Mesothelial cell of epicardium (in vitro differentiated cells): ENCODE measurements around the gene KRT39. TPM values are rescaled to one million over a fixed set of nuclear protein-coding genes. Genes with fewer than 3 reads are reported as not detected.

Experiments
- DNase-seq, 2 experiments: peaks; one replicate each; pipeline ENCODE4 v3.0.0; 2021; ENCODE audit warnings: low spot score in 2 of 2; ENCODE audit not compliant: unreplicated experiment in 2 of 2
- H3K27ac Mint-ChIP-seq: 2 replicates; pipeline ENCODE4 v1.8.0; 2021; ENCODE audit warnings: mixed read lengths
- H3K27me3 Mint-ChIP-seq: 2 replicates; pipeline ENCODE4 v1.8.0; 2021; ENCODE audit warnings: low read depth, mixed read lengths
- H3K36me3 Mint-ChIP-seq: 2 replicates; pipeline ENCODE4 v1.8.0; 2021; ENCODE audit warnings: mixed read lengths
- H3K4me1 Mint-ChIP-seq: 2 replicates; pipeline ENCODE4 v1.8.0; 2021; ENCODE audit warnings: mixed read lengths
- H3K4me3 Mint-ChIP-seq: 2 replicates; pipeline ENCODE4 v1.8.0; 2021; ENCODE audit warnings: mild to moderate bottlenecking, moderate library complexity, mixed read lengths
- H3K9me3 Mint-ChIP-seq: 2 replicates; pipeline ENCODE4 v1.8.0; 2021; ENCODE audit warnings: mixed read lengths
- total RNA-seq: library from RNA; stranded (reverse); gene quantifications from 3 replicates; pipeline ENCODE4 v1.2.1, GENCODE V29; 2021
- TF ChIP-seq, protein P1 (sequence below): fragments of 200-600 bp; sonication (generic); IDR thresholded peaks from one replicate; pipeline ENCODE4 v1.5.0; 2021; ENCODE audit warnings: antibody characterized with exemption; ENCODE audit not compliant: unreplicated experiment

KRT39 gene
- total RNA-seq, 1 donor from 2014 or later, result not detected

DNA sequence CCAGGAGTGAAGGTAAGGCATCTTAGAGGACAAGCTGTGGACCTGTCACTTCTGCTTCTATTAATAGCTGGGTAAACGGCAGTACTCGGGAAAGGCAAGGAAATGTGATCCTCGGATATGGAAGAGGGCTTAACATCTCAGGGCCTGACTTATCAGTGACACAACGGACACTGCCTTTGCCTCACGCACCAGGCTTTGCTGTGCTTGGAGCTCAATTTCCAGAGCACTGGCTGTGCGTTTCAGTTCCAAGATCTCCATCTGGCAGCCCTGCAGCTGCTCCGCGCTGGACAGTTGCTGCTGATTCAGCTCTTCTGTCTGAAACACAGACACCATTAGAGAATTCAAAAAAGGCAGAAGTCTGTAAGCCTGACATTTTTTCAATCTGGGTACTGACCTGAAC, 13.8 kb upstream of the KRT39 start:
- no peak for DNase-seq
- H3K27me3 Mint-ChIP-seq, result no peaks in the 10 kb centered on the region
- TF ChIP-seq, protein P1, sequence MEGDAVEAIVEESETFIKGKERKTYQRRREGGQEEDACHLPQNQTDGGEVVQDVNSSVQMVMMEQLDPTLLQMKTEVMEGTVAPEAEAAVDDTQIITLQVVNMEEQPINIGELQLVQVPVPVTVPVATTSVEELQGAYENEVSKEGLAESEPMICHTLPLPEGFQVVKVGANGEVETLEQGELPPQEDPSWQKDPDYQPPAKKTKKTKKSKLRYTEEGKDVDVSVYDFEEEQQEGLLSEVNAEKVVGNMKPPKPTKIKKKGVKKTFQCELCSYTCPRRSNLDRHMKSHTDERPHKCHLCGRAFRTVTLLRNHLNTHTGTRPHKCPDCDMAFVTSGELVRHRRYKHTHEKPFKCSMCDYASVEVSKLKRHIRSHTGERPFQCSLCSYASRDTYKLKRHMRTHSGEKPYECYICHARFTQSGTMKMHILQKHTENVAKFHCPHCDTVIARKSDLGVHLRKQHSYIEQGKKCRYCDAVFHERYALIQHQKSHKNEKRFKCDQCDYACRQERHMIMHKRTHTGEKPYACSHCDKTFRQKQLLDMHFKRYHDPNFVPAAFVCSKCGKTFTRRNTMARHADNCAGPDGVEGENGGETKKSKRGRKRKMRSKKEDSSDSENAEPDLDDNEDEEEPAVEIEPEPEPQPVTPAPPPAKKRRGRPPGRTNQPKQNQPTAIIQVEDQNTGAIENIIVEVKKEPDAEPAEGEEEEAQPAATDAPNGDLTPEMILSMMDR, result no peak
- H3K4me3 Mint-ChIP-seq, result no peak overlapping the region
- peaks cover 24% of the 10 kb centered on the region for H3K4me1 Mint-ChIP-seq
- no peaks in the 10 kb centered on the region for H3K36me3 Mint-ChIP-seq
- no peaks in the 10 kb centered on the region for H3K9me3 Mint-ChIP-seq
- peak overlapping the region; percentile 25 for H3K27ac Mint-ChIP-seq

DNA sequence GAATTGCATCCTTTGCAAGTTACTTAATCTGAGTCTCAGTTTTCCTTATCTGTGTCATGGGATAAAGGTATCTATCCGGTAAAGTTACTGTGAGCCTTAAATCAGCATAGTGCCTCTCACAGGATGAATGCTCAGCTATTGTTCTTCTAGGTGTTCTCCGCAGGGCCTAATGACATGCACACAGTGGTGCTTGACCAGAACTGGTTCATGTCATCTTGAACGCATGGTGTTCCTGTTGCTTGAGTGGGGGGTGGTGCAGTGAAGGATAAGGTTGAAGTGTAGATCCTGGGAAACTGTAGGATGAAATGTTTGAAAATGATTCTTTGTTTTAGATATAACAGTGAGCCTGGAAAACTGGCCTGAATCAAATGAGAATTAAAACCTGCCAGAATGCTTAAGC, 13.4 kb upstream of the KRT39 start:
- Mint-ChIP-seq H3K4me1 (peaks cover 22% of the 10 kb centered on the region), H3K4me3 (no peak overlapping the region), H3K36me3 (no peaks in the 10 kb centered on the region), H3K27ac (no peak overlapping the region), H3K9me3 (no peaks in the 10 kb centered on the region), H3K27me3 (no peaks in the 10 kb centered on the region)
- TF ChIP-seq, protein P1, result no peak
- no peak for DNase-seq

DNA sequence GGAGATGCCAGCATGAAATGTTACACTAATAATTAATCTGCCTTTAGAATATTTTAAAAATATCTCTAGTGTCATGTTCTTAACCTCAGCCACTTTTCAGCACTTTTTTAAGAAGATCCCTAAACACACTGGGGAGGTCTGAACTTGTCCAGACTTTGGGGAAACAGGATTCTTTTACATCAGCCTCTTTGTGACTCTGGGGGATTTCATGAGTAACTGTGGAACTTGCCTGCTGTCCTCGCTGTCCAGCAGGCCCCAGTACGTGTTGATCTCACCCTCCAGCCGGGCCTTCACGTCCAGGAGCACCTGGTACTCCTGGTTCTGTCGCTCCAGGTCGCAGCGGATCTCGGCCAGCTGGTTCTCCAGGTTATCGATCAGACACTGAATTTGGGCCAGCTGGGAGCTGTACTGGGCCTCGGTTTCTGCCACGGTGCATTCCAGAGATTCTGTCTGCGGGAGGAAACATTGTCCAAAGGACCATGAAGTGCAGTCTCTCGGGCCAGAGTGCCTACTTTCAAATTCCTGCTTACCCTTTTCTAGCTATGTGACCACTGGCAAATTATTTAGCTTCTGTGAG, 11.9 kb upstream of the KRT39 start:
- Mint-ChIP-seq H3K4me1 (peaks cover 22% of the 10 kb centered on the region), H3K4me3 (no peak overlapping the region), H3K36me3 (no peaks in the 10 kb centered on the region), H3K27me3 (no peaks in the 10 kb centered on the region), H3K9me3 (no peaks in the 10 kb centered on the region), H3K27ac (peak overlapping the region; percentile 89)
- DNase-seq, result no peak
- TF ChIP-seq, protein P1, result no peak

DNA sequence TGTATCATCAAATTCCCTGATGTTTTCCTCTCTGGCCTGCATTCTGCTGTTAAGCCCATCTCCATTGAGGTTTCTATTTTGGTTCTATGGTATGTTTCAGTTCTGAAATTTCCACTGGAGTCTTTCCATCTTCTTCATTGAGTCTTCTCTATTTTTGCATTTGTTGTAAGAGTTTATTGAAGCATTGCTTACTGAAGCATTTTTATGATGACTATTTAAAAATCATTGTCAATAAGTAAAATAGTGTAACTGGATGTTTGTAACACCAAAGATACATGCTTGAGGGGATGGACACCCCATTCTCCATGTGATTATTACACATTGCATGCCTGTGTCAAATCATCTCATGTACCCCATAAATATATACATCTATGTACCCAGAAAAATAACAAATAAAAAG, 8.8 kb upstream of the KRT39 start:
- H3K4me3 Mint-ChIP-seq, result no peak overlapping the region
- H3K4me1 Mint-ChIP-seq, result peaks cover 15% of the 10 kb centered on the region
- H3K27ac Mint-ChIP-seq, result no peak overlapping the region
- no peaks in the 10 kb centered on the region for H3K9me3 Mint-ChIP-seq
- H3K36me3 Mint-ChIP-seq, result no peaks in the 10 kb centered on the region
- no peak for DNase-seq
- no peaks in the 10 kb centered on the region for H3K27me3 Mint-ChIP-seq
- TF ChIP-seq, protein P1, result no peak

DNA sequence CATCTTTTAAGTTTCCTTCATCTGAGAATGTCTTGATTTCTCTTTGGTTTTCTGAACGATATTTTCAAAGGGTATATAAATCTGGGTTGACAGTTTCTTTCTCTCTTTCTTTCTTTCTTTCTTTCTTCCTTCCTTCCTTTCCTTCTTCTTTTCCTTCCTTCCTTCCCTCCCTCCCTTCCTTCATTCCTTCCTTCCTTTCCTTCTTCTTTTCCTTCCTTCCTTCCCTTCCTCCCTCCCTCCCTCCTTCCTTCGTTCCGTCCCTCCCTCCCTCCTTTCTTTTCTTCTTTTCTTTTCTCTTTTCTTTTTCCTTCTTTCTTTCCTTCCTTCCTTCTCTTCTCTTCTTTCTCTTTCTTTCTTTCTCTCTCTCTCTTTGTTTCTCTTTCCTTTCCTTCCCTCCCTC, 7.6 kb upstream of the KRT39 start:
- H3K36me3 Mint-ChIP-seq, result peaks cover 1% of the 10 kb centered on the region
- DNase-seq, result no peak
- H3K27ac Mint-ChIP-seq, result no peak overlapping the region
- H3K4me3 Mint-ChIP-seq, result no peak overlapping the region
- peaks cover 7% of the 10 kb centered on the region for H3K4me1 Mint-ChIP-seq
- TF ChIP-seq, protein P1, result no peak
- H3K27me3 Mint-ChIP-seq, result no peaks in the 10 kb centered on the region
- peaks cover 8% of the 10 kb centered on the region for H3K9me3 Mint-ChIP-seq

DNA sequence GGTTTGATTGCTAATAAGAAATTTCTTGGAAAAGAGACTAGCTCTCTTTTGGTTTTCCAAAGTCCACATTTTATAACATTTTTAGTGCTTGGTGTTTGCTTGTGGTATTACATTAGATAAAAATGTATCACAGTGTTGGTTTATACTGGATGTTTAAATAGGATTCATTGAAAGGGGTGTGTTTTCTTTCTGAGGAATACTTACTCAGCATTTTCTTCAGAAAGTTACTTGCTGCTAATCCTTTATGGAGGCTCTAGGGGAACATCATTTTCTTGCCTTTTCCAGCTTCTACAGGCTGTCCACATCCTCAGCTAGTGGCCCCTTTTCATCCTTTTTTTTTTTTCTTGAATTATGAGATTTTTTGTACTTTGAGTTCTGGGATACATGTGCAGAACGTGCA, 834 bp upstream of the KRT39 start:
- Mint-ChIP-seq H3K27me3 (no peaks in the 10 kb centered on the region), H3K36me3 (peaks cover 1% of the 10 kb centered on the region), H3K27ac (no peak overlapping the region), H3K4me1 (no peaks in the 10 kb centered on the region), H3K9me3 (peaks cover 24% of the 10 kb centered on the region), H3K4me3 (no peak overlapping the region)
- TF ChIP-seq, protein P1, result no peak
- DNase-seq, result no peak
